GM19351 (cell line): ENCODE results near the gene KCND3.

Experiments
- ATAC-seq: cut with Tn5 transposase; IDR thresholded peaks from one replicate; pipeline ENCODE4 v1.9.1; 2021; ENCODE audit warnings: mild to moderate bottlenecking, moderate library complexity; ENCODE audit not compliant: unreplicated experiment

The KCND3 gene

GRCh38 chr1:111733183-111733991 lies 256.1 kb downstream of the KCND3 start:
- ATAC-seq: no peak

- no peak for ATAC-seq
Measured at GRCh38 chr1:111732718-111733117, 256.8 kb downstream of the KCND3 start.

GRCh38 chr1:111731956-111732355 lies 257.5 kb downstream of the KCND3 start:
- no peak for ATAC-seq

- ATAC-seq: no peak
Measured at GRCh38 chr1:111730706-111731105, 258.8 kb downstream of the KCND3 start.

GRCh38 chr1:111729946-111730681 lies 259.4 kb downstream of the KCND3 start:
- no peak for ATAC-seq

GRCh38 chr1:111729271-111729921 lies 260.1 kb downstream of the KCND3 start:
- ATAC-seq: no peak

GRCh38 chr1:111727056-111727455 lies 262.4 kb downstream of the KCND3 start:
- no peak for ATAC-seq

GRCh38 chr1:111725192-111725591 lies 264.3 kb downstream of the KCND3 start:
- ATAC-seq: no peak

- no peak for ATAC-seq
Measured at GRCh38 chr1:111723871-111724270, 265.6 kb downstream of the KCND3 start.

GRCh38 chr1:111723091-111723806 lies 266.2 kb downstream of the KCND3 start:
- ATAC-seq: no peak

- no peak for ATAC-seq
Measured at GRCh38 chr1:111720977-111721786, 268.3 kb downstream of the KCND3 start.
